Activated CD4-positive, alpha-beta T cell treated with anti-CD3 and anti-CD28 coated beads, Interleukin-2, amount 50 U/mL, for 24 hours (primary cell): ENCODE results near the gene RAET1L.
A peak's percentile ranks its signal among the peaks of the same experiment; 100 is the strongest.
"Not testable (repeated sequence)": the region's sequence is repeated elsewhere in the genome, so short reads cannot be mapped to it uniquely, and the experiment has no call there.

Source experiments
- DNase-seq, 2 donors: peaks; one replicate each; pipeline ENCODE4 v3.0.0-alpha.2; 2020; ENCODE audit warnings: low read depth in 1 of 2, low spot score in 1 of 2

RAET1L gene, protein sequence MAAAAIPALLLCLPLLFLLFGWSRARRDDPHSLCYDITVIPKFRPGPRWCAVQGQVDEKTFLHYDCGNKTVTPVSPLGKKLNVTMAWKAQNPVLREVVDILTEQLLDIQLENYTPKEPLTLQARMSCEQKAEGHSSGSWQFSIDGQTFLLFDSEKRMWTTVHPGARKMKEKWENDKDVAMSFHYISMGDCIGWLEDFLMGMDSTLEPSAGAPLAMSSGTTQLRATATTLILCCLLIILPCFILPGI

GRCh38 chr6:150025201-150025917 is at the start of gene RAET1L:
TSS of gene RAET1L (minus strand) at chr6:150025532. CDS start at chr6:150025471, 61 bp downstream.
- no peak for DNase-seq

- no peak for DNase-seq
These were observed 49.7 kb upstream of the RAET1L start for GRCh38 chr6:150075034-150075421.

GRCh38 chr6:150074396-150075033 is 49.2 kb upstream of the RAET1L start:
- DNase-seq, result not testable (repeated sequence)

DNA sequence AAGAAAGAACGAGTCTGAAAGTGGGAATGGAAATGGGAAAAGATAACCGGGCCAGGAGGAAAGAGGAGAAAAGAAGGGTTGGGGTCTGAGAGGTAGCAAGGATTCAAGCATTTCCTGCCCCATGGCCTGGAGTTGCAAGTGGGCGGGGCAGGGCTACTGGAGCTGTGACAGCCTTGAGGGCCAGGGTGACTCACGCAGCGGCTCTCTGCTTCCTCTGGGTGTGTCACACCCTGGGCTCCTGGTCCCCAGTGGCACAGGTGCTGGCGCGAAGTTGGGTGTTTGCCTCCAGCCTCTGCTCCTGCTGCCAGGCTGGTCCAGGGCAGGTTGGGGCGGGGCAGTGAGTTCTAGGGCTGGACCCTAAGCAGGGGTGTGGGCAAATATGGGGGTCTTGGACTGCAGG is 46.9 kb upstream of the RAET1L start:
- no peak for DNase-seq

GRCh38 chr6:150070236-150070818 is 45.0 kb upstream of the RAET1L start:
- DNase-seq, result peak in 1 of 2 donors; percentile 4

DNA sequence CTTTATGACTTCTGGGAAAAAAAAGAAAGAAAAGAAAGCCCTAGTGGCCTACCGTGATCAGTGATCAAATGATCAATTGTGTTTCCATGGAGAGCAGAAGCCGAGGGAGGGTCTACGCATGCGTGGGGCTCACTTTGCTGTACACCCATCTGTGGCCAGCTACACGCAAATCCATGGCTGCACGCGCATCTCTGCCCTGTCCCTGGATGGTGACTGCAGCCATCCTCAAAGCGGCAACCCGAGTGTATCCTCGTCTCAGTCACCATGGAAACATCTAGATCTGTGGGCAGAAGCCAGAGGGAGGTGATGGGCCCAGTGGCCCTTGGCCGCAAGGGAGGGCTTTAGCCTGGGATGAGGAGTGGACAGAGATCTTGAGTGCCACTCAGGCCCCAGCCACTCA is 44.4 kb upstream of the RAET1L start:
- no peak for DNase-seq

DNA sequence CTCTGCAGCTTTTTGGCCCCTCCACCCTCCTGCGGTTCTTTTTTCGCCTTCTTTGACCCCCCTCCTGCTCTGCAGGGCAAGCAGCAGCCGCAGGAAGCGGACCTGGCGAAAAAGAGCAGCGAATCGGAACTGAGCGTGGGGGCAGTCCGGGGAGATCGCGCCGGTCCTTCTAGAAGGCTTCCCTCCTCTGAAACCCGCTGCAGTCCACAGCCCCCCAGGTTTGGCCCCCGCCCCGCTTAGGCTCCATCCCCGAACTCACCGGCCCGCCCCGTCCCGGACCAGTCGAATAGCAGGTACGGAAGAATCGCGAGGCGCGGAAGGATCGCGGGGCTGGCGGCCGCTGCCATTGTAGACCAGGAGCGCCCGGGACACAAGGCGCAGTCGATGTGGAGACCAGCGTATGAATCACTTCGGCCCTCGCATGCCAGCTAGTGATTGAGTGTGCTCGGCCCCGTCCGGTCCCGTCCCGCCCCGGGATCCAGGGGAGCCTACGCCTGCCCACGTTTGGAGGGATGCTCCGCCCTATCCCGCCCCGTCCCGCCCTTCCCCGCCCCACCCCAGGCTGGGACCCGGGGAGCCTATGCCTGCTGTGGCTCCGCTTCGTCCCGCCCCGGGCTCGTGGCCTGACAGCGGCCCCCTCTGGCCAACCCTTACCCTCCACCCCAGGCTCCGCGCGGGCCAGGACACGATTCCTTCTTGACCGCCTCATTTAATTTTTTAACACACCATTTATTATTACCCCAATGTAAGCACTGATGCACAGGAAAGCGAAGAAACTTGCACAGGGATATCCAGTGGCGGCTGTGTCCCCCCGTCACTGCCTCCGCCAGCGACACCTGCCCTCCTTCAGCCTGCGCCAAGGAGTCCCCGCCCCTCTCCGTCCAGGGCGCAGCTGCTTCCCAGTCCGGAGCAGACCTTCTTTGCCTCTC is 43.7 kb upstream of the RAET1L start, which contains the start of gene ULBP3:
ULBP3 (minus strand) TSS at position 402 of the 929 bp plus-strand sequence; CDS start at position 347, 55 bp downstream.
- peak; percentile 40 to 48 for DNase-seq

- DNase-seq, result no peak
These were observed 42.8 kb upstream of the RAET1L start for GRCh38 chr6:150068151-150068550.

DNA sequence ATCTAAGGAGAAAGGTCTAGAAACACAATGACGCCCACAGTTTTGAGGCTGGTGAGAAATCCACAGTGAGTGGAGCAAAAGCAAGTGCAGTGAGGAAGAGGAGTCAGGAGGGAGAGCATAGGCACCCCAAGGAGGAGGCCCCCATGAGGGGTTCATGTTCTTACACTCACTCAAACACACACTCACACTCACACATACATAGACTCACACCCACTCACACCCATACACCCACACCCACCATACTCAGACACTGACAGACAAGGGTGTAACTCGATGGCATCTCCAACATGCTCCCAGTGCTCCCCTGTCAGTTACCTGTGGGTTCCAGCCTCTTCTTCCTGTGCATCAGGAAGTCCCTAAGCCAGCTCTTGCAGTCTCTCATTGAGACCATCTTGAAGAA is 39.8 kb upstream of the RAET1L start:
- DNase-seq, result no peak

- no peak for DNase-seq
These were observed 38.3 kb upstream of the RAET1L start for GRCh38 chr6:150063640-150064039.

DNA sequence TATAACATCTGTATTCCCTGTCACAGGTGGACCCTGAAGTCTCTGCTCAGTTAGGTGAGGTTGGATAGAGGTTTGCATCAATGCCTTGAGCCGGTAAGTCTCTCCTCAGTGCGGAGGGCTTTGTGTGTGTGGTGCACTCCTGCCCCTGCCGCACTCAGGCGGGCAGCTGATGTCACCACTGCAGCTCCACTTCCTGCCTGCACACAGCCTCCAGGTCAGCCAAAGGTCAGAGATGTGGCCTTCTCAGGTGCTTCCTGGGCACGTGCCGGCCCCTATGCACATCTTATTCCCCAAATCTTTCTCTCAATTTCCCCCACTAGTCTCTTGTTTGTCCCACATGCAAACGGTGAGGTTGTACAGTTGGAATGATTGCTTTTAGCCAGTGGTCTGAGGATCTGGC is 34.6 kb upstream of the RAET1L start:
- not testable (repeated sequence) for DNase-seq

DNA sequence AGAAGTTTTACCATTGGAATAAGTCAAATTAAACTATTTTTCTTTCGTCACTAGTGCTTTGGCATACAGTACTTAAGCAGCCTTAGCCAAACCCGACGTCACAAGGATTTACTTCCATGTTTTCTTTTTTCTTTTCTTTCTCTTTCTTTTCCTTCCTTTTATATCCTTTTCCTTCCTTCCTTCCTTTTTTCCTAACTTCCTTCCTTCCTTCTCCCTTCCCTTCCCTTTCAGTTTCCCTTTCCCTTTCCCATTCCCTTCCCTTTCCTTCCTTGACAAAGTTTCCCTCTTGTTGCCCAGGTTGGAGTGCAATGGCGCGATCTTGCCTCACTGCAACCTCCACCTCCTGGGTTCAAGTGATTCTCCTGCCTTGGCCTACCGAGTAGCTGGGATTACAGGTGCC is 33.7 kb upstream of the RAET1L start:
- no peak for DNase-seq

- no peak for DNase-seq
These were observed 33.0 kb upstream of the RAET1L start for GRCh38 chr6:150058231-150058792.

DNA sequence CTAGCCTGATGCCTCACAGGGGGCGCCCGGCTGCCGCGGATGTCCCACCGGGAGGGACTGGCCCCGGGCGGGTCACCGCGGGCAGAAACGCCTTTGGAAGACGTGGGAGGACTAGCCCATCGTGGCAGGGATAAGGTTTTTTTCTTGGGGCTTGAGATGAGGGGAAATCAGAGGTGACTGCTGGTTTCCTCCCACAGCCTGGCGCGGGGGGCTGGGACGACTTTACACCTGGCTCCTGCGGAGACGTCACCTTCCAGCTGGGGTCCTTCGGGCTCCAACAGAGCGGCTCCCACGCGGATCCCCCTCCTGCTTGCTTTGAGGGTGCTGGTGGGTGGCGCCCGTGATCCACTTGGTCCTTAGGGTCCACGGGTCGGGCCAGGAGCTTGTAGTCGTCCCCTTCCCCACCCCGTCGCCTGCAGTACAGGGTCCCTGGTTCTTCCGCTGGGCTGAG is 32.2 kb upstream of the RAET1L start:
- DNase-seq, result no peak

DNA sequence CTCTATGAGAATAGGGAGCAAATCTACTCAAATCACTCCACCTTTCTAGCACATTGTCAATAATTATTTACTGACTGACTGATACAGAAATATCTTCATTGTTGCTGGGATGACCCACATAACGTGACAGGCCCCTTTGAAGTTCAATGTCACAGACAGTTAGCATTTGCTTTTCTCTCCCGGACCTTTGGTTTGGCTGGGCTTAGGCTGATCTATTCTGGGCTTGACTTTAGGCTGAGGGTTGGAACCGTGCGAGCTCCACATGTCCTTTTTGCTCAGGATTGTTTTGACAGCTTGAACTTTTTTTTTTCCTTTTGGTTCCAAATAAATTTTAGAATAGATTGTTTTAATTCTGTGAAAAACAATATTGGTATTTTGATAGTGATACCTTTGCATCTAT is 31.6 kb upstream of the RAET1L start:
- no peak for DNase-seq

- DNase-seq, result no peak
These were observed 30.8 kb upstream of the RAET1L start for GRCh38 chr6:150056156-150056555.

DNA sequence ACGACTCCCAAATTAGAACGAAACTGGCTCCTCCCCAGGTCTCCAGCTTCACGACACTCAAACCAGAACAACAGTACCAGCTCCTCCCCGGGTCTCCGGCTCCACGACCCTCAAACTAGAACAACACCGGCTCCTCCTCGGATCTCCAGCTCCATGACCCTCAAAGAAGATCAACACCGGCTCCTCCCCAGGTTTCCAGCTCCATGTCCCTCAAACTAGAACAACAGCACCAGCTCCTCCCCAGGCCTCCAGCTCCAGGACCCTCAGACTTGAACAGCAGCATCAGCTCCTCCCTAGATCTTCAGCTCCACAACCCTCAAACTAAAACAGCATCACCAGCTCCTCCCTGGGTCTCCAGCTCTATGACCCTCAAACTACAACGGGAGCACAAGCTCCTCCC is 29.8 kb upstream of the RAET1L start:
- DNase-seq, result no peak

GRCh38 chr6:150053450-150053849 is 28.1 kb upstream of the RAET1L start:
- no peak for DNase-seq

DNA sequence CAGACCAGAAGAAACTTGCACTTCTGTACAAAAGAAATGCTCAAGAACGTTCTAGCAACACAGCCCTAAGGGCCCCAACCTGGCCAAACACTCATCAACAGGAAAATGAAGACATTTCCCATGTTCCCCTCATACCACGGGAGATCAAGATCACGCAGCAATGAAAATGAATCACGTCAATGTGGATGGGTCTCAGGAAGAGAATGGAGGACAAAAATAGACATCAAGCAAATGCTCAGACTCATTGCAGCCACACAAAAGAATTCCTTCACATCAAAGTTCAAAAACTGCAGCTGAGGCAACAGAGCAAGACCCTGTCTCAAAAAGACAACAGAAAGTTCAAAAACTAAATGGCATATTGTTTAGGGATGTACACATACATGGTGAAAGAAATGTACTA is 25.5 kb upstream of the RAET1L start:
- no peak for DNase-seq

GRCh38 chr6:150048099-150048498 is 22.8 kb upstream of the RAET1L start:
- no peak for DNase-seq
